Testis (tissue), 3 donors: Measurements from ENCODE around the gene BTG4. TPM values are rescaled to one million over a fixed set of nuclear protein-coding genes. Genes with fewer than 3 reads are reported as not detected.

ENCODE experiments used
- DNase-seq: peaks from one replicate; pipeline ENCODE4 v3.0.0-alpha.2; 2019
- H3K27ac ChIP-seq, 2 donors: fragments of 200-600 bp; sonication (generic); one replicate each; pipeline ENCODE4 v1.5.1; 2019
- H3K27me3 ChIP-seq: fragments of 200-600 bp; sonication (generic); one replicate; pipeline ENCODE4 v1.5.1; 2019
- H3K36me3 ChIP-seq: fragments of 200-600 bp; sonication (generic); one replicate; pipeline ENCODE4 v1.5.1; 2017; ENCODE audit warnings: low read depth; ENCODE audit errors: missing control alignments
- H3K4me1 ChIP-seq: fragments of 200-600 bp; sonication (generic); one replicate; pipeline ENCODE4 v1.5.1; 2019
- H3K4me3 ChIP-seq, 2 donors: fragments of 200-600 bp; sonication (generic); one replicate each; pipeline ENCODE4 v1.5.1; 2017 to 2019
- H3K9me3 ChIP-seq: fragments of 200-600 bp; sonication (generic); one replicate; pipeline ENCODE4 v1.5.1; 2017
- CTCF ChIP-seq, 3 experiments: fragments of 450-650 bp in 2 of 3; fragments of 200-600 bp in 1 of 3; sonication (generic) in 1 of 3; IDR thresholded peaks; one replicate each; pipeline ENCODE4 v1.5.1; 2016 to 2019; ENCODE audit warnings: antibody characterized with exemption in 3 of 3, mild to moderate bottlenecking in 2 of 3, moderate library complexity in 1 of 3
- POLR2A ChIP-seq: fragments of 450-650 bp; IDR thresholded peaks from one replicate; pipeline ENCODE4 v1.6.1; 2017; ENCODE audit warnings: antibody characterized with exemption, mild to moderate bottlenecking, moderate library complexity
- WGBS, 2 donors: methylation state at CpG; one replicate each; pipeline ENCODE4 v1.1.5; 2018; 5-methylcytosine and 5-hydroxymethylcytosine counted together
- intact Hi-C: fragments of 100-400 bp; cut with DNase I; formaldehyde crosslinking; loops from one replicate; pipeline ENCODE4 v1.15.1; 2023; ENCODE audit warnings: low total_unique reads
- polyA plus RNA-seq: library from polyadenylated mRNA; stranded (reverse); fragments of 350-450 nt; fragmentation: Illumina TruSeq; extraction: RNeasy Lipid Tissue Mini Kit (QIAGEN cat#74804); gene quantifications from one replicate; pipeline ENCODE4 v1.2.3, GENCODE V29; 2014; ENCODE audit warnings: low read depth, low replicate concordance; ENCODE audit not compliant: insufficient read depth
- total RNA-seq, 2 donors: library from RNA; depleted of rRNA; stranded (reverse); fragments of >200 nt; gene quantifications; one replicate each; pipeline ENCODE4 v1.2.3, GENCODE V29; 2016

The BTG4 gene
- total and polyA plus RNA-seq, 3 donors from 2014 or later: 8.7 to 36.8 (median 26.6) TPM

- TF ChIP-seq CTCF (IDR thresholded peaks at IDR 0.05): no peak
- TF ChIP-seq POLR2A: no peak
- intact Hi-C loops: no loop called here
- H3K36me3 ChIP-seq: no peaks in the 10 kb centered on the region
- H3K27ac ChIP-seq: no peak overlapping the region
- H3K9me3 ChIP-seq: no peaks in the 10 kb centered on the region
- DNase-seq: no peak
- H3K4me1 ChIP-seq: no peaks in the 10 kb centered on the region
- H3K4me3 ChIP-seq: no peak overlapping the region
- no peaks in the 10 kb centered on the region for H3K27me3 ChIP-seq
- 90 to 97% methylated on average over 1 of the region's 1 CpG for WGBS, 2 donors
Measured at GRCh38 chr11:111538407-111539114, 26.4 kb upstream of the BTG4 start.

GRCh38 chr11:111537336-111537860 lies 25.2 kb upstream of the BTG4 start:
- no peak for TF ChIP-seq POLR2A
- Histone ChIP-seq H3K4me1 (no peaks in the 10 kb centered on the region), H3K36me3 (no peaks in the 10 kb centered on the region), H3K9me3 (no peaks in the 10 kb centered on the region), H3K27me3 (no peaks in the 10 kb centered on the region), H3K27ac (no peak overlapping the region), H3K4me3 (no peak overlapping the region)
- no peak for DNase-seq
- 92 to 93% methylated on average over 3 of the region's 3 CpGs for WGBS, 2 donors
- intact Hi-C loops: no loop called here

- TF ChIP-seq CTCF (IDR thresholded peaks at IDR 0.05) (no peak), POLR2A (no peak)
- H3K4me3 ChIP-seq: no peak overlapping the region
- no peak for DNase-seq
- intact Hi-C loops: no loop called here
- no peak overlapping the region for H3K27ac ChIP-seq
- H3K4me1 ChIP-seq: no peaks in the 10 kb centered on the region
- no peaks in the 10 kb centered on the region for H3K36me3 ChIP-seq
- 92 to 96% methylated on average over 6 of the region's 6 CpGs for WGBS, 2 donors
- H3K27me3 ChIP-seq: no peaks in the 10 kb centered on the region
- H3K9me3 ChIP-seq: no peaks in the 10 kb centered on the region
Measured at GRCh38 chr11:111535281-111535680, 23.1 kb upstream of the BTG4 start.

- intact Hi-C loops: no loop called here
Measured at GRCh38 chr11:111532365-111532709, 20.2 kb upstream of the BTG4 start.

More at GRCh38 chr11:111532365-111532709, 20.2 kb upstream of the BTG4 start:
- Histone ChIP-seq H3K27me3 (no peaks in the 10 kb centered on the region), H3K4me3 (no peak overlapping the region), H3K27ac (no peak overlapping the region), H3K9me3 (no peaks in the 10 kb centered on the region), H3K4me1 (no peaks in the 10 kb centered on the region), H3K36me3 (no peaks in the 10 kb centered on the region)
- DNase-seq: no peak
- TF ChIP-seq CTCF (IDR thresholded peaks at IDR 0.05): no peak
- no peak for TF ChIP-seq POLR2A
- WGBS, 2 donors: 90 to 92% methylated on average over 5 of the region's 5 CpGs
